ENCODE data around the gene OR10H1. TPM values are rescaled to one million over a fixed set of nuclear protein-coding genes. Genes with fewer than 3 reads are reported as not detected.
"Not testable (repeated sequence)": the region's sequence is repeated elsewhere in the genome, so short reads cannot be mapped to it uniquely, and the experiment has no call there.

Gene OR10H1
- polyA plus RNA-seq, 1 of the 3 experiments (the other 2 are of a cell fraction) = not detected

- Histone ChIP-seq H3K9me2 (no peaks in the 10 kb centered on the region), H3K4me1 (ENCODE audit: control insufficient read depth in 1 of 2, insufficient read depth in 2 of 2, low read depth in 1 of 2, low read length in 1 of 2) (no peaks in the 10 kb centered on the region), H3K4me3 (ENCODE audit: low read depth in 2 of 2, low read length in 1 of 2) (no peak overlapping the region), H3K36me3 (replicated peaks in 1 of 2; ENCODE audit: control insufficient read depth in 1 of 2, insufficient read depth in 2 of 2, low read length in 1 of 2) (no peaks in the 10 kb centered on the region), H3K27me3 (ENCODE audit: insufficient read depth) (peaks cover 84% of the 10 kb centered on the region), H3K9ac (no peak overlapping the region), H3K27ac (ENCODE audit: low read depth in 2 of 2, low read length in 1 of 2) (no peak overlapping the region), H3K9me3 (no peaks in the 10 kb centered on the region), H3K4me2 (no peak overlapping the region), H2AFZ (ENCODE audit: low read depth) (no peak overlapping the region), H3K79me2 (ENCODE audit: insufficient read depth) (no peaks in the 10 kb centered on the region), H4K20me1 (ENCODE audit: insufficient read depth) (no peaks in the 10 kb centered on the region), H3F3A (replicated peaks; ENCODE audit: insufficient read depth) (no peaks in the 10 kb centered on the region)
- TF ChIP-seq GATA2 (CRISPR knock-in tag; IDR thresholded peaks at IDR 0.05) (no peak), IRF3 (IDR thresholded peaks at IDR 0.05; ENCODE audit: low read depth, low read length) (no peak)
- TF ChIP-seq, protein P1, sequence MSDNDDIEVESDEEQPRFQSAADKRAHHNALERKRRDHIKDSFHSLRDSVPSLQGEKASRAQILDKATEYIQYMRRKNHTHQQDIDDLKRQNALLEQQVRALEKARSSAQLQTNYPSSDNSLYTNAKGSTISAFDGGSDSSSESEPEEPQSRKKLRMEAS (IDR thresholded peaks at IDR 0.05; ENCODE audit: low read depth) = no peak
- DNase-seq = no peak
- ChIA-PET CTCF (no interaction called here), POLR2A (no interaction called here)
- 4% methylated on average over 10 of the region's 10 CpGs for WGBS (ENCODE audit: low lambda C conversion rate)
These were observed 13.8 kb upstream of the OR10H1 start for GRCh38 chr19:15829306-15829698.

- H3K4me1 ChIP-seq (ENCODE audit: control insufficient read depth in 1 of 2, insufficient read depth in 2 of 2, low read depth in 1 of 2, low read length in 1 of 2); POLR2A ChIA-PET; H3K4me3 ChIP-seq (ENCODE audit: low read depth in 2 of 2, low read length in 1 of 2); H4K20me1 ChIP-seq (ENCODE audit: insufficient read depth); H3K9ac ChIP-seq; CTCF ChIA-PET; H3K9me3 ChIP-seq; H3K27ac ChIP-seq (ENCODE audit: low read depth in 2 of 2, low read length in 1 of 2); H3K79me2 ChIP-seq (ENCODE audit: insufficient read depth); H3F3A ChIP-seq (replicated peaks; ENCODE audit: insufficient read depth); DNase-seq; H3K4me2 ChIP-seq; H3K36me3 ChIP-seq (replicated peaks in 1 of 2; ENCODE audit: control insufficient read depth in 1 of 2, insufficient read depth in 2 of 2, low read length in 1 of 2); H3K9me2 ChIP-seq; H2AFZ ChIP-seq (ENCODE audit: low read depth): not testable (repeated sequence)
- 8% methylated on average over 13 of the region's 13 CpGs for WGBS (ENCODE audit: low lambda C conversion rate)
- peaks cover 79% of the 10 kb centered on the region for H3K27me3 ChIP-seq (ENCODE audit: insufficient read depth)
These were observed 13.3 kb upstream of the OR10H1 start for GRCh38 chr19:15828611-15829305.

GRCh38 chr19:15828121-15828610 is 12.7 kb upstream of the OR10H1 start:
- Histone ChIP-seq H3K4me1 (ENCODE audit: control insufficient read depth in 1 of 2, insufficient read depth in 2 of 2, low read depth in 1 of 2, low read length in 1 of 2) (no peaks in the 10 kb centered on the region), H4K20me1 (ENCODE audit: insufficient read depth) (no peaks in the 10 kb centered on the region), H3K27me3 (ENCODE audit: insufficient read depth) (peaks cover 73% of the 10 kb centered on the region), H3K9me2 (no peaks in the 10 kb centered on the region), H3K27ac (ENCODE audit: low read depth in 2 of 2, low read length in 1 of 2) (no peak overlapping the region), H2AFZ (ENCODE audit: low read depth) (no peak overlapping the region), H3K9me3 (no peaks in the 10 kb centered on the region), H3K36me3 (replicated peaks in 1 of 2; ENCODE audit: control insufficient read depth in 1 of 2, insufficient read depth in 2 of 2, low read length in 1 of 2) (no peaks in the 10 kb centered on the region), H3K4me3 (ENCODE audit: low read depth in 2 of 2, low read length in 1 of 2) (no peak overlapping the region), H3K79me2 (ENCODE audit: insufficient read depth) (no peaks in the 10 kb centered on the region), H3F3A (replicated peaks; ENCODE audit: insufficient read depth) (no peaks in the 10 kb centered on the region), H3K4me2 (no peak overlapping the region), H3K9ac (no peak overlapping the region)
- WGBS (ENCODE audit: low lambda C conversion rate) = 8% methylated on average over 7 of the region's 7 CpGs
- ChIA-PET CTCF (no interaction called here), POLR2A (no interaction called here)
- no peak for TF ChIP-seq EP300 (IDR thresholded peaks at IDR 0.05; ENCODE audit: borderline replicate concordance in 1 of 2, low read depth in 1 of 2, low read length in 1 of 2)
- TF ChIP-seq JUND (IDR thresholded peaks at IDR 0.05) = no peak
- TF ChIP-seq NFIC (IDR thresholded peaks at IDR 0.05; ENCODE audit: borderline replicate concordance) = no peak
- TF ChIP-seq, protein P1 (IDR thresholded peaks at IDR 0.05; ENCODE audit: low read depth) = no peak
- no peak for DNase-seq

Data from SK-N-SH (cell line).